ENCODE data around the gene BTNL2.

- TF ChIP-seq CTCF (IDR thresholded peaks at IDR 0.05) (no peak), POLR2A (IDR thresholded peaks at IDR 0.05) (no peak)
Measured at GRCh38 chr6:32424589-32425300, 17.8 kb upstream of the BTNL2 start.
